K562 treated with DMSO at 1 percent for 24 hours (cell line): ENCODE data around the gene OGFRL1. TPM values are rescaled to one million over a fixed set of nuclear protein-coding genes. Genes with fewer than 3 reads are reported as not detected.

Source experiments
- total RNA-seq: library from RNA; unstranded; fragments of 300-600 nt; gene quantifications from 2 replicates; pipeline ENCODE4 v1.2.3, GENCODE V29; 2022; ENCODE audit warnings: low read depth; ENCODE audit not compliant: insufficient read depth

Gene OGFRL1
- 0.07 TPM in 1 of 2 replicates, not detected in the other for total RNA-seq

DNA sequence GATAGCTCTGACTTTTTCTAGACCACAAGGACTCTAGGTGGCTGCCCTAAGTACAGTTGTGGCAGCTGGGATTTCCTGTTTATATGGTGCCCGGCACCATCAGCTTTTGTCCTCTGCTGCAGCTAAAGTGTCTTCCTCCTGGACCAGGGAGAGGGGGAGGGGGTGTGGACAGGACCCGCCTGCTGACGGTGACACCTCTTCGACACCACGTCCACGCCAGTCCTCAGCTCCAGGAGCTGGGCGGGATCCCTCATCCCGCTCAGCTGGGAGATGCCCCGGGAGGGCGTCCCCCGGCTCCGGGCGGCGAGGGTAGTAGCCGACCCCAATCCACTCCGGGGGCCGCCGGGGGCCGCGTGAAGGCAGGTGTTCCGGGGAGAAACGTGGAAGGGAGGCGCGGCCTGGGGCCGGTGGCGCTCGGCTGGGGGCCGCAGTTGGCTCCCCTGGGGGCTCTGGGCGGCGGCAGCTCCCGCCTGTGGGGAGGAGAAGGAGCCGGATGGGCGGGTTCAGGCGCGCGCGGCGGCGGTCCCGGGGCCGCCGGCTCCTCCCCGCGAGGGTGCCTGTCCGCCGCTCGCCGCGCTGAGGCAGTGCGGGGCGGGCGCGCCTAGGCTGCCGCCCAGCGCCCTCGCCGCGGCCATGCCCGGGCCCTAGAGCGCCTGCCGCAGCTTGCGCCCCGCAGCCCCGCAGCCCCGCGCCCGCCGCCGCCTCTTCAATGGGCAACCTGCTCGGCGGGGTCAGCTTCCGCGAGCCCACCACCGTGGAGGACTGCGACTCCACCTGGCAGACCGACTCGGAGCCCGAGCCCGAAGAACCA, at the start of gene OGFRL1:
OGFRL1 (plus strand) TSS at position 584 of the 811 bp plus-strand sequence; CDS start at position 710, 126 bp downstream.

